ENCODE results near the gene ZNF583. TPM values are rescaled to one million over a fixed set of nuclear protein-coding genes. Genes with fewer than 3 reads are reported as not detected.
A peak's percentile ranks its signal among the peaks of the same experiment; 100 is the strongest.

Gene ZNF583
- total and polyA plus RNA-seq, 2 experiments from 2014 or later, result 4.8 to 9.7 TPM

GRCh38 chr19:56377105-56377924 lies 26.8 kb upstream of the ZNF583 start:
- no peaks in the 10 kb centered on the region for H3K4me1 ChIP-seq (ENCODE audit: insufficient read depth)
- peaks cover 12% of the 10 kb centered on the region for H3K36me3 ChIP-seq (replicated peaks; ENCODE audit: insufficient read depth, low read depth)
- TF ChIP-seq CTCF (IDR thresholded peaks at IDR 0.05; ENCODE audit: poor library complexity) (no peak), EZH2phosphoT487 (IDR thresholded peaks at IDR 0.05; ENCODE audit: low read depth, severe bottlenecking, unreplicated experiment) (no peak), EZH2 (IDR thresholded peaks at IDR 0.05; ENCODE audit: borderline replicate concordance) (no peak)
- H2AFZ ChIP-seq, result no peak overlapping the region
- H3K79me2 ChIP-seq, result no peaks in the 10 kb centered on the region
- no peaks in the 10 kb centered on the region for H3K27me3 ChIP-seq
- no peak overlapping the region for H3K4me3 ChIP-seq
- 81% methylated on average over 11 of the region's 11 CpGs for WGBS (ENCODE audit: low lambda C conversion rate, missing lambda C conversion rate)
- H4K20me1 ChIP-seq (ENCODE audit: insufficient read depth, poor library complexity, severe bottlenecking), result no peaks in the 10 kb centered on the region
- no peak overlapping the region for H3K4me2 ChIP-seq
- H3K9me2 ChIP-seq (replicated peaks; ENCODE audit: insufficient read depth), result no peaks in the 10 kb centered on the region
- H3K9me3 ChIP-seq (ENCODE audit: low read depth), result peaks cover 33% of the 10 kb centered on the region
- no peak overlapping the region for H3K27ac ChIP-seq
- no peak for DNase-seq (ENCODE audit: low spot score)

- Histone ChIP-seq H4K20me1 (ENCODE audit: insufficient read depth, poor library complexity, severe bottlenecking) (no peaks in the 10 kb centered on the region), H3K36me3 (replicated peaks; ENCODE audit: insufficient read depth, low read depth) (no peaks in the 10 kb centered on the region), H3K4me3 (no peak overlapping the region), H3K27me3 (no peaks in the 10 kb centered on the region), H2AFZ (no peak overlapping the region), H3K79me2 (no peaks in the 10 kb centered on the region), H3K9me2 (replicated peaks; ENCODE audit: insufficient read depth) (no peaks in the 10 kb centered on the region), H3K27ac (no peak overlapping the region), H3K9me3 (ENCODE audit: low read depth) (peaks cover 9% of the 10 kb centered on the region), H3K4me1 (ENCODE audit: insufficient read depth) (no peaks in the 10 kb centered on the region), H3K4me2 (no peak overlapping the region)
- WGBS (ENCODE audit: low lambda C conversion rate, missing lambda C conversion rate), result 96% methylated on average over 8 of the region's 8 CpGs
- TF ChIP-seq EZH2 (IDR thresholded peaks at IDR 0.05; ENCODE audit: borderline replicate concordance) (no peak), CTCF (IDR thresholded peaks at IDR 0.05; ENCODE audit: poor library complexity) (no peak), EZH2phosphoT487 (IDR thresholded peaks at IDR 0.05; ENCODE audit: low read depth, severe bottlenecking, unreplicated experiment) (no peak)
- DNase-seq (ENCODE audit: low spot score), result no peak
Measured at GRCh38 chr19:56383826-56384605, 20.1 kb upstream of the ZNF583 start.

GRCh38 chr19:56393119-56394012 lies 10.8 kb upstream of the ZNF583 start, which contains the start of gene ZNF582:
TSS of gene ZNF582 (minus strand) at chr19:56393534. CDS start at chr19:56391752, 1,782 bp downstream.
- Histone ChIP-seq H3K27ac (peak within 1 kb of the TSS; percentile 96), H4K20me1 (ENCODE audit: insufficient read depth, poor library complexity, severe bottlenecking) (no peaks in the 10 kb centered on the region), H2AFZ (peak within 1 kb of the TSS; percentile 100), H3K4me2 (peak within 1 kb of the TSS; percentile 92), H3K9me2 (replicated peaks; ENCODE audit: insufficient read depth) (no peaks in the 10 kb centered on the region), H3K36me3 (replicated peaks; ENCODE audit: insufficient read depth, low read depth) (no peaks in the 10 kb centered on the region), H3K4me3 (peak within 1 kb of the TSS; percentile 85), H3K4me1 (ENCODE audit: insufficient read depth) (no peaks in the 10 kb centered on the region), H3K9me3 (ENCODE audit: low read depth) (no peaks in the 10 kb centered on the region), H3K27me3 (no peaks in the 10 kb centered on the region), H3K79me2 (peaks cover 6% of the 10 kb centered on the region)
- TF ChIP-seq CTCF (IDR thresholded peaks at IDR 0.05; ENCODE audit: poor library complexity), result peak; percentile 89
- TF ChIP-seq EZH2 (IDR thresholded peaks at IDR 0.05; ENCODE audit: borderline replicate concordance), result no peak
- DNase-seq (ENCODE audit: low spot score), result peak; percentile 98
- WGBS (ENCODE audit: low lambda C conversion rate, missing lambda C conversion rate), result 4% methylated on average over 73 of the region's 73 CpGs

All from hepatocyte (in vitro differentiated cells).